ENCODE measurements around the gene PLXNA4. TPM values are rescaled to one million over a fixed set of nuclear protein-coding genes. Genes with fewer than 3 reads are reported as not detected.

Gene PLXNA4
- total RNA-seq, 1 donor from 2014 or later = 2.1 TPM

DNA sequence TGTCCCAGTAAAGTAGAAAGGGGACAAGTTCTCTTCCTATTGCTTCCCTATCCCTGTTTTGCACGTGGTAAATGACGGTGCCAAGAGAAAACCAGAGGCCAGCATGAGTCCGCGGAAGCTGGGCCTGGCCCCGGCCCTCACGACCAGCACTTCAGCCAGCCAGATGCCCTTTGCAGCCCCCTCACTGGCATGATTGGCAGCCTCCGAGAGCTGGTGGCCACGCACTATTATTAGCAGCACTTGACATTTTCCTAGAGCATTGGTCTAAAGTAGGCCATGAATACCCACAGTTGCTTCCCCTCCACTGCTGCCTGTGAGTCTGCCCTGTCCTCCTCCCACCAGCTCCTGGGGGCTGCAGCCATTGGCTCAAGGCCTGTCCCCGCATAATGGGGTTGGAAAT is 369.1 kb downstream of the PLXNA4 start:
- Histone ChIP-seq H3K4me1 (ENCODE audit: control insufficient read depth in 3 of 3, insufficient read depth in 3 of 3, low read length in 3 of 3) (peaks cover 7 to 29% (median 13%) of the 10 kb centered on the region in 3 donors), H3K36me3 (ENCODE audit: control insufficient read depth in 3 of 3, insufficient read depth in 3 of 3, low read length in 3 of 3) (no peaks in the 10 kb centered on the region), H3K4me3 (ENCODE audit: low read length in 3 of 3) (peak overlapping the region in 2 of 3 donors; percentile 29 to 34), H3K27ac (ENCODE audit: low read depth, low read length) (no peak overlapping the region), H3K9ac (ENCODE audit: low read depth in 1 of 3, low read length in 3 of 3) (peak overlapping the region in 2 of 3 donors; percentile 38 to 68), H3K9me3 (ENCODE audit: control insufficient read depth in 3 of 3, low read length in 3 of 3) (no peaks in the 10 kb centered on the region), H3K27me3 (ENCODE audit: control insufficient read depth in 3 of 3, insufficient read depth in 3 of 3, low read length in 3 of 3) (no peaks in the 10 kb centered on the region)

DNA sequence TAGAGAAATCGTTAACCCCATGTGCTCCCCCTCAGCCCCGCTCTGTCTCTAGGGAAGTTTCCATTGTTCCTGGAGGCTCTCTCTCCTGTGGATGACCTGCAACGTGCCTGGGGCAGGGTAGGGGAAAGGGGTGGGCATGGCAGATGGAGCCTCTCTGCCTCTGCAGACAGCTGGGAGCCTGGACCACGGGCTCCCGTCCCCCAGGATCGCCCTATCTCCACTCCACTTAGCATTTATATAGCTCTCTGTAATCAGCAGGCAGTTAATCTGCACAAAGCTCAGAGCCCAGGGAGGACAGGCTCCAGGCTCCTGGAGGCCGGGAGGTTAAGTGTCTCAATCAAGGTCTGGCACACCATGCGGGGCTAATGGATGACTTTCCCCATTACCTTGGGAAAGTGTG is 369.7 kb downstream of the PLXNA4 start:
- peaks cover 7 to 29% (median 13%) of the 10 kb centered on the region in 3 donors for H3K4me1 ChIP-seq (ENCODE audit: control insufficient read depth in 3 of 3, insufficient read depth in 3 of 3, low read length in 3 of 3)
- H3K9ac ChIP-seq (ENCODE audit: low read depth in 1 of 3, low read length in 3 of 3) = peak overlapping the region in 2 of 3 donors; percentile 11 to 33
- H3K27me3 ChIP-seq (ENCODE audit: control insufficient read depth in 3 of 3, insufficient read depth in 3 of 3, low read length in 3 of 3) = no peaks in the 10 kb centered on the region
- no peak overlapping the region for H3K4me3 ChIP-seq (ENCODE audit: low read length in 3 of 3)
- H3K27ac ChIP-seq (ENCODE audit: low read depth, low read length) = no peak overlapping the region
- no peaks in the 10 kb centered on the region for H3K9me3 ChIP-seq (ENCODE audit: control insufficient read depth in 3 of 3, low read length in 3 of 3)
- H3K36me3 ChIP-seq (ENCODE audit: control insufficient read depth in 3 of 3, insufficient read depth in 3 of 3, low read length in 3 of 3) = no peaks in the 10 kb centered on the region

DNA sequence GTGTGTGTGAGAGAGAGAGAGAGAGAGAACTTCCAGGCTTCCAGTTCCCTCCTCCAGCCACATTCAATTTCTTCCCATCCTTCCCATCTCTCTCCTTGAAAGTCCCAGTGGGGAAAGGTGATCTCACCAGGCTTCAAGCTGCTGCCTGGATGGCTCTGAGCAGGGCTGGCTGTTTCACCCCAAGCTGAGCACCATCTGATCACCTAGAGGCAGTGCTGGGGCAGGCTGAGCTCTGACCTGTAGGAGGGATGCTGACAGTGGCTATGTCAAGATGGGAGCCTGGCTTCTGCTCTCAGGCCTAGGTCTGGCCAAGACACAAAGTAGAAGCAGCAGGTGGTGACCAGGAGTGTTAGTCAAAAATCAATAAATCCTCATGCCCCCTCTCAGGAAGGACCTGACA is 370.8 kb downstream of the PLXNA4 start:
- H3K27ac ChIP-seq (ENCODE audit: low read depth, low read length) = no peak overlapping the region
- no peaks in the 10 kb centered on the region for H3K27me3 ChIP-seq (ENCODE audit: control insufficient read depth in 3 of 3, insufficient read depth in 3 of 3, low read length in 3 of 3)
- no peak overlapping the region for H3K9ac ChIP-seq (ENCODE audit: low read depth in 1 of 3, low read length in 3 of 3)
- H3K9me3 ChIP-seq (ENCODE audit: control insufficient read depth in 3 of 3, low read length in 3 of 3) = no peaks in the 10 kb centered on the region
- H3K4me1 ChIP-seq (ENCODE audit: control insufficient read depth in 3 of 3, insufficient read depth in 3 of 3, low read length in 3 of 3) = peaks cover 7 to 29% (median 13%) of the 10 kb centered on the region in 3 donors
- H3K36me3 ChIP-seq (ENCODE audit: control insufficient read depth in 3 of 3, insufficient read depth in 3 of 3, low read length in 3 of 3) = no peaks in the 10 kb centered on the region
- H3K4me3 ChIP-seq (ENCODE audit: low read length in 3 of 3) = no peak overlapping the region

DNA sequence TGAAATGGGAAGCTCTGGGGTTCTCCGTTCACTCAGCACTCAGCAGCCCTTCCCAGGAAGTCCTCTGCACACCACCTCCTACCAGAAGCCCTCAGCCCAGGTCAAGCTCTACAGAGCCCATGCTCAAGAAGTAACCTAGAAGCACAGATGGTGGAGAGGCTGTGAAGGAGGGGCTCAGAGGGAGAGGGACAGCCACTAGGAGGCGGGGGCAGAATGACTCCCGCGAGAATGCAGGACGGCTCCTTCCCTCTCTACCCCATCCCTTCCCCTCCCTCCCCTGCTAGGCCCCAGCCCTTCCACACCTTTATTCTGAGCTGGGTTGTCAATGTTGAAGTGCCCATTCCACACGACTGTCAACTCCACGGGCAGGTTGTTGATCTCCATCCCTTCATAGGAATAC is 373.2 kb downstream of the PLXNA4 start:
- Histone ChIP-seq H3K4me3 (ENCODE audit: low read length in 3 of 3) (no peak overlapping the region), H3K36me3 (ENCODE audit: control insufficient read depth in 3 of 3, insufficient read depth in 3 of 3, low read length in 3 of 3) (peaks cover 0 to 2% (median 0%) of the 10 kb centered on the region in 3 donors), H3K9me3 (ENCODE audit: control insufficient read depth in 3 of 3, low read length in 3 of 3) (no peaks in the 10 kb centered on the region), H3K4me1 (ENCODE audit: control insufficient read depth in 3 of 3, insufficient read depth in 3 of 3, low read length in 3 of 3) (peaks cover 7 to 15% (median 12%) of the 10 kb centered on the region in 3 donors), H3K27ac (ENCODE audit: low read depth, low read length) (no peak overlapping the region), H3K9ac (ENCODE audit: low read depth in 1 of 3, low read length in 3 of 3) (no peak overlapping the region), H3K27me3 (ENCODE audit: control insufficient read depth in 3 of 3, insufficient read depth in 3 of 3, low read length in 3 of 3) (no peaks in the 10 kb centered on the region)

- H3K4me1 ChIP-seq (ENCODE audit: control insufficient read depth in 3 of 3, insufficient read depth in 3 of 3, low read length in 3 of 3) = peaks cover 5 to 10% (median 7%) of the 10 kb centered on the region in 3 donors
- H3K9ac ChIP-seq (ENCODE audit: low read depth in 1 of 3, low read length in 3 of 3) = no peak overlapping the region
- no peak overlapping the region for H3K27ac ChIP-seq (ENCODE audit: low read depth, low read length)
- peaks cover 0 to 2% (median 0%) of the 10 kb centered on the region in 3 donors for H3K36me3 ChIP-seq (ENCODE audit: control insufficient read depth in 3 of 3, insufficient read depth in 3 of 3, low read length in 3 of 3)
- no peaks in the 10 kb centered on the region for H3K9me3 ChIP-seq (ENCODE audit: control insufficient read depth in 3 of 3, low read length in 3 of 3)
- H3K4me3 ChIP-seq (ENCODE audit: low read length in 3 of 3) = no peak overlapping the region
- H3K27me3 ChIP-seq (ENCODE audit: control insufficient read depth in 3 of 3, insufficient read depth in 3 of 3, low read length in 3 of 3) = no peaks in the 10 kb centered on the region
Observed at GRCh38 chr7:132202541-132202940, 373.7 kb downstream of the PLXNA4 start.

DNA sequence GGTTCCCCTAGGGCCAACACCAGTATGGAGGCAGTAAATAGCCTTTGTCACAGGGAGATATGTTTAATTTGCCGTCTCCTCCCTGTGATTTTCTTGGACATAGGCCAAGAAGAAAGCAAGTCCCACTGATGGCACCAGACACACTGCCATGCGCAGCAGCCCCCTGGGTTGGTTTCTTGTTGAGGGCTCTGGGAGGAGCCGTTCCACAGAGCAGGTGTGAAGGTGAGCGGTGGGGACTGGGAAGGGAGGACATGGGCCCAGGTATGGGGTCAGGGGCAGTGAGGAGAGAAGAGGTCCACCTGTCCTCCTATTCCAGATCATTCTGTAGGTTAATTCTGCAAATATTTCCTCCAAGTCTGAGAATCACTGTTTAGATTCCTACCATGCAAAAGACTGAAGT is 376.1 kb downstream of the PLXNA4 start:
- Histone ChIP-seq H3K27me3 (ENCODE audit: control insufficient read depth in 3 of 3, insufficient read depth in 3 of 3, low read length in 3 of 3) (no peaks in the 10 kb centered on the region), H3K4me1 (ENCODE audit: control insufficient read depth in 3 of 3, insufficient read depth in 3 of 3, low read length in 3 of 3) (no peaks in the 10 kb centered on the region), H3K9ac (ENCODE audit: low read depth in 1 of 3, low read length in 3 of 3) (no peak overlapping the region), H3K4me3 (ENCODE audit: low read length in 3 of 3) (no peak overlapping the region), H3K27ac (ENCODE audit: low read depth, low read length) (no peak overlapping the region), H3K36me3 (ENCODE audit: control insufficient read depth in 3 of 3, insufficient read depth in 3 of 3, low read length in 3 of 3) (peaks cover 0 to 2% (median 0%) of the 10 kb centered on the region in 3 donors), H3K9me3 (ENCODE audit: control insufficient read depth in 3 of 3, low read length in 3 of 3) (no peaks in the 10 kb centered on the region)

GRCh38 chr7:132199626-132200025 is 376.6 kb downstream of the PLXNA4 start:
- no peak overlapping the region for H3K9ac ChIP-seq (ENCODE audit: low read depth in 1 of 3, low read length in 3 of 3)
- no peak overlapping the region for H3K27ac ChIP-seq (ENCODE audit: low read depth, low read length)

DNA sequence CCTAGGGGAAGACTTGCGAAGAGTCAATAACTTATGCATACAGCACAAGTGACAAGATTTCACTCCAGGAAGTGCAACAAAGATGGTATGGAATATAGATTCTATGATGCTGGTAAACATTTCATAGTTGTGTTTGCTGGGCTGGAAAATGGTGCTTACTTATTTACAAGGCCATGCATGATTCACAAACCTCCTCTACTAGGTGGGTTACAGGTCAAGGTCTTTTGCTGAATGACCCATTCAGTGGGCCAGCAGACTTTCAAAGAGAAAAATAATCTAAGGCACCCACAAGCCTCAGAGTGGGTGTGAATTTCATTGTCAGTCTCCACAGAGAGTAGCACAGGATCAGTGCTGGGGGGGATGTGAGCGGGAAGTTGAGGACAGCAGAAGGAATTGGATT is 378.5 kb downstream of the PLXNA4 start:
- Histone ChIP-seq H3K4me1 (ENCODE audit: control insufficient read depth in 3 of 3, insufficient read depth in 3 of 3, low read length in 3 of 3) (no peaks in the 10 kb centered on the region), H3K9ac (ENCODE audit: low read depth in 1 of 3, low read length in 3 of 3) (no peak overlapping the region), H3K4me3 (ENCODE audit: low read length in 3 of 3) (no peak overlapping the region), H3K27me3 (ENCODE audit: control insufficient read depth in 3 of 3, insufficient read depth in 3 of 3, low read length in 3 of 3) (no peaks in the 10 kb centered on the region), H3K27ac (ENCODE audit: low read depth, low read length) (no peak overlapping the region), H3K9me3 (ENCODE audit: control insufficient read depth in 3 of 3, low read length in 3 of 3) (no peaks in the 10 kb centered on the region), H3K36me3 (ENCODE audit: control insufficient read depth in 3 of 3, insufficient read depth in 3 of 3, low read length in 3 of 3) (peaks cover 0 to 2% (median 0%) of the 10 kb centered on the region in 3 donors)

More at GRCh38 chr7:132199626-132200025, 376.6 kb downstream of the PLXNA4 start:
- Histone ChIP-seq H3K9me3 (ENCODE audit: control insufficient read depth in 3 of 3, low read length in 3 of 3) (no peaks in the 10 kb centered on the region), H3K4me1 (ENCODE audit: control insufficient read depth in 3 of 3, insufficient read depth in 3 of 3, low read length in 3 of 3) (no peaks in the 10 kb centered on the region), H3K27me3 (ENCODE audit: control insufficient read depth in 3 of 3, insufficient read depth in 3 of 3, low read length in 3 of 3) (no peaks in the 10 kb centered on the region), H3K4me3 (ENCODE audit: low read length in 3 of 3) (no peak overlapping the region), H3K36me3 (ENCODE audit: control insufficient read depth in 3 of 3, insufficient read depth in 3 of 3, low read length in 3 of 3) (peaks cover 0 to 2% (median 0%) of the 10 kb centered on the region in 3 donors)

DNA sequence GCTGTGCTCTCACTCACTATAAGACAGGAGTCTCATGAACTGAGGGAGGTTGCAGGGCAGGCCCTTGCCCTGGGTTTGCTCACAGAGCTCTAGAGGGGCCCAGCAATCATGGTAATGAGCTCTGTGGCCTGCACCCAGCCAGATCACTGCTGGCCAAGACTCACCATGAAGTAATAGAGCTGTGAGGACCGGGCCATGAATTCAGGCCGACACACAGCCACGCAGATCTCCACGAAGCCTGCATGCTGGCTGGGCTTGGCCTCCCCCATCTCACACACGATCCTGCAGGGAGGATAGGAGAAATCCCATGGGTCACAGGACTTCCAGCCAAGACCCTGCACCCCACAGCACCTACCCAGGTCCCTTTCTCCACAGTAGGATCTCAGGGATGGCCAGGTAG is 382.4 kb downstream of the PLXNA4 start:
- no peak overlapping the region for H3K9ac ChIP-seq (ENCODE audit: low read depth in 1 of 3, low read length in 3 of 3)
- peaks cover 0 to 2% (median 0%) of the 10 kb centered on the region in 3 donors for H3K36me3 ChIP-seq (ENCODE audit: control insufficient read depth in 3 of 3, insufficient read depth in 3 of 3, low read length in 3 of 3)
- H3K4me1 ChIP-seq (ENCODE audit: control insufficient read depth in 3 of 3, insufficient read depth in 3 of 3, low read length in 3 of 3) = peaks cover 0 to 4% (median 0%) of the 10 kb centered on the region in 3 donors
- H3K9me3 ChIP-seq (ENCODE audit: control insufficient read depth in 3 of 3, low read length in 3 of 3) = no peaks in the 10 kb centered on the region
- H3K4me3 ChIP-seq (ENCODE audit: low read length in 3 of 3) = no peak overlapping the region
- no peaks in the 10 kb centered on the region for H3K27me3 ChIP-seq (ENCODE audit: control insufficient read depth in 3 of 3, insufficient read depth in 3 of 3, low read length in 3 of 3)
- H3K27ac ChIP-seq (ENCODE audit: low read depth, low read length) = no peak overlapping the region

- Histone ChIP-seq H3K36me3 (ENCODE audit: control insufficient read depth in 3 of 3, insufficient read depth in 3 of 3, low read length in 3 of 3) (no peaks in the 10 kb centered on the region), H3K27me3 (ENCODE audit: control insufficient read depth in 3 of 3, insufficient read depth in 3 of 3, low read length in 3 of 3) (no peaks in the 10 kb centered on the region), H3K4me1 (ENCODE audit: control insufficient read depth in 3 of 3, insufficient read depth in 3 of 3, low read length in 3 of 3) (peaks cover 0 to 4% (median 0%) of the 10 kb centered on the region in 3 donors), H3K9ac (ENCODE audit: low read depth in 1 of 3, low read length in 3 of 3) (no peak overlapping the region), H3K4me3 (ENCODE audit: low read length in 3 of 3) (no peak overlapping the region), H3K27ac (ENCODE audit: low read depth, low read length) (no peak overlapping the region), H3K9me3 (ENCODE audit: control insufficient read depth in 3 of 3, low read length in 3 of 3) (no peaks in the 10 kb centered on the region)
Observed at GRCh38 chr7:132192809-132193208, 383.5 kb downstream of the PLXNA4 start.

All from skeletal muscle tissue (tissue), 4 donors.